CD4-positive, alpha-beta T cell (primary cell): ENCODE results near the gene PYCARD. TPM values are rescaled to one million over a fixed set of nuclear protein-coding genes. Genes with fewer than 3 reads are reported as not detected.

Experiments used
- ATAC-seq: fragments of 200-7000 bp; cut with Tn5 transposase; one replicate; pipeline ENCODE4 v1.10.0; 2022; ENCODE audit warnings: mild to moderate bottlenecking; ENCODE audit not compliant: poor library complexity
- CTCF ChIA-PET: fragments of 350-600 bp; sonication (Branson Sonifier 250); formaldehyde crosslinking; loops from one replicate; lab custom pipeline; 2021; ENCODE audit warnings: antibody characterized with exemption, inconsistent platforms; lab: Charles Lee
- POLR2A ChIA-PET: fragments of 350-600 bp; sonication (Branson Sonifier 250); formaldehyde crosslinking; loops from one replicate; lab custom pipeline; 2021; ENCODE audit warnings: antibody characterized with exemption, inconsistent platforms; lab: Charles Lee
- DNase-seq, 14 experiments: peaks; one replicate each; pipeline ENCODE4 v3.0.0-alpha.2; 2013 to 2020; ENCODE audit warnings: mixed read lengths in 2 of 14
- H3K27ac ChIP-seq, 2 donors: one replicate each; pipeline versions ENCODE4 v1.5.1 to v1.7.0; 2013; ENCODE audit warnings: low read length in 2 of 2, low read depth in 1 of 2, mild to moderate bottlenecking in 1 of 2
- H3K27me3 ChIP-seq, 2 experiments: 1 replicate in 1 of 2; 2 replicates in 1 of 2; pipeline versions ENCODE4 v1.6.1 to v1.7.0; 2013; ENCODE audit warnings: low read length in 2 of 2, control low read depth in 1 of 2, mild to moderate bottlenecking in 1 of 2, moderate library complexity in 1 of 2; ENCODE audit not compliant: insufficient read depth in 2 of 2, control insufficient read depth in 1 of 2
- H3K36me3 ChIP-seq: one replicate; pipeline ENCODE4 v1.6.1; 2013; ENCODE audit warnings: low read length, control low read depth; ENCODE audit not compliant: insufficient read depth
- H3K4me1 ChIP-seq: one replicate; pipeline ENCODE4 v1.6.1; 2013; ENCODE audit warnings: low read length, control low read depth; ENCODE audit not compliant: insufficient read depth
- H3K4me3 ChIP-seq: one replicate; pipeline ENCODE4 v1.5.1; 2013; ENCODE audit warnings: mild to moderate bottlenecking, low read length, moderate library complexity
- H3K9me3 ChIP-seq, 2 experiments: 1 replicate in 1 of 2; 2 replicates in 1 of 2; pipeline versions ENCODE4 v1.6.1 to v1.7.0; 2013; ENCODE audit warnings: low read length in 2 of 2, mild to moderate bottlenecking in 2 of 2, control low read depth in 1 of 2, moderate library complexity in 1 of 2; ENCODE audit not compliant: control insufficient read depth in 1 of 2, insufficient read depth in 1 of 2
- H3K27ac Mint-ChIP-seq: one replicate; pipeline ENCODE4 v1.8.0; 2020; ENCODE audit warnings: mixed read lengths
- H3K27me3 Mint-ChIP-seq: one replicate; pipeline ENCODE4 v1.8.0; 2021; ENCODE audit warnings: mixed read lengths
- H3K36me3 Mint-ChIP-seq: one replicate; pipeline ENCODE4 v1.8.0; 2021; ENCODE audit warnings: low read depth, mixed read lengths
- H3K4me1 Mint-ChIP-seq: one replicate; pipeline ENCODE4 v1.8.0; 2021; ENCODE audit warnings: low read depth, mixed read lengths
- H3K4me3 Mint-ChIP-seq: one replicate; pipeline ENCODE4 v1.8.0; 2020; ENCODE audit warnings: mild to moderate bottlenecking, mixed read lengths
- H3K9me3 Mint-ChIP-seq: one replicate; pipeline ENCODE4 v1.8.0; 2020; ENCODE audit warnings: mixed read lengths
- intact Hi-C, 2 experiments: fragments of 100-400 bp; cut with DNase I in 1 of 2; cut with micrococcal nuclease in 1 of 2; formaldehyde crosslinking; loops; one replicate each; pipeline versions ENCODE4 v1.15.1 to v1.9.0; 2023 to 2025; cut with DNase I, micrococcal nuclease
- total RNA-seq, 174 experiments: library from RNA in 2 of 174; stranded (reverse) in 2 of 174; gene quantifications; one replicate each; pipeline ENCODE4 v1.2.3 and lab custom pipeline; 2021 to 2026
- TF ChIP-seq, protein P1 (sequence below): fragments of 200-600 bp; IDR thresholded peaks from one replicate; pipeline ENCODE4 v1.8.0; 2022; ENCODE audit warnings: antibody characterized with exemption, mild to moderate bottlenecking

The PYCARD gene
- total RNA-seq, 2 experiments from 2014 or later: 8.1 to 8.5 TPM

DNA sequence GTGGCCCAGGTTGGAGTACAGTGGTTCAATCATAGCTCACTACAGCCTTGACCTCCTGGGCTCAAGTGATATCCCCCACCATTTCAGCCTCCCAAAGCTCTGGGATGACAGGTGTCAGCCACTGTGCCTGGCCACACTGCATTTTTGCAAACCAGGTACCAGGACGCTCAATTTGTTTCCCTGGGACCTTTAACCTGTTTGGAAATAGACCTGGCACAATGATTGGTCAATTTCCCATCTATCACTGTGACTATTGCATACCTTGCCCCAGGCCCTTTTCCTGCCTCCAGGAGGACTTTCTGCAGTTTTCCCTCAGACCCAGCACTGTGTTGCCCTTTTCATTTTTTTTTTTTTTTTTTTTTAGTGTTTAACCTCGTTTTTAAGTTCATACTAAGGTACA lies 33.7 kb downstream of the PYCARD start:
- H3K36me3 Mint-ChIP-seq: no peaks in the 10 kb centered on the region
- ATAC-seq (no peak), DNase-seq (no peak)
- no peak overlapping the region for H3K27ac ChIP-seq
- no peaks in the 10 kb centered on the region for H3K4me1 ChIP-seq
- no peaks in the 10 kb centered on the region for H3K36me3 ChIP-seq
- POLR2A ChIA-PET: interaction anchor here (4.2 kb wide), 1 partner anchor 11 kb away, joined by 16 read pairs; the partner anchor contains the start of gene FUS
- TF ChIP-seq, protein P1, sequence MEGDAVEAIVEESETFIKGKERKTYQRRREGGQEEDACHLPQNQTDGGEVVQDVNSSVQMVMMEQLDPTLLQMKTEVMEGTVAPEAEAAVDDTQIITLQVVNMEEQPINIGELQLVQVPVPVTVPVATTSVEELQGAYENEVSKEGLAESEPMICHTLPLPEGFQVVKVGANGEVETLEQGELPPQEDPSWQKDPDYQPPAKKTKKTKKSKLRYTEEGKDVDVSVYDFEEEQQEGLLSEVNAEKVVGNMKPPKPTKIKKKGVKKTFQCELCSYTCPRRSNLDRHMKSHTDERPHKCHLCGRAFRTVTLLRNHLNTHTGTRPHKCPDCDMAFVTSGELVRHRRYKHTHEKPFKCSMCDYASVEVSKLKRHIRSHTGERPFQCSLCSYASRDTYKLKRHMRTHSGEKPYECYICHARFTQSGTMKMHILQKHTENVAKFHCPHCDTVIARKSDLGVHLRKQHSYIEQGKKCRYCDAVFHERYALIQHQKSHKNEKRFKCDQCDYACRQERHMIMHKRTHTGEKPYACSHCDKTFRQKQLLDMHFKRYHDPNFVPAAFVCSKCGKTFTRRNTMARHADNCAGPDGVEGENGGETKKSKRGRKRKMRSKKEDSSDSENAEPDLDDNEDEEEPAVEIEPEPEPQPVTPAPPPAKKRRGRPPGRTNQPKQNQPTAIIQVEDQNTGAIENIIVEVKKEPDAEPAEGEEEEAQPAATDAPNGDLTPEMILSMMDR: no peak
- no peak overlapping the region for H3K4me3 Mint-ChIP-seq
- H3K9me3 Mint-ChIP-seq: no peaks in the 10 kb centered on the region
- CTCF ChIA-PET: no interaction called here
- H3K9me3 ChIP-seq: no peaks in the 10 kb centered on the region
- no peaks in the 10 kb centered on the region for H3K4me1 Mint-ChIP-seq
- no peak overlapping the region for H3K4me3 ChIP-seq
- intact Hi-C loops: no loop called here
- H3K27me3 Mint-ChIP-seq: no peaks in the 10 kb centered on the region
- H3K27me3 ChIP-seq: no peaks in the 10 kb centered on the region
- no peak overlapping the region for H3K27ac Mint-ChIP-seq

DNA sequence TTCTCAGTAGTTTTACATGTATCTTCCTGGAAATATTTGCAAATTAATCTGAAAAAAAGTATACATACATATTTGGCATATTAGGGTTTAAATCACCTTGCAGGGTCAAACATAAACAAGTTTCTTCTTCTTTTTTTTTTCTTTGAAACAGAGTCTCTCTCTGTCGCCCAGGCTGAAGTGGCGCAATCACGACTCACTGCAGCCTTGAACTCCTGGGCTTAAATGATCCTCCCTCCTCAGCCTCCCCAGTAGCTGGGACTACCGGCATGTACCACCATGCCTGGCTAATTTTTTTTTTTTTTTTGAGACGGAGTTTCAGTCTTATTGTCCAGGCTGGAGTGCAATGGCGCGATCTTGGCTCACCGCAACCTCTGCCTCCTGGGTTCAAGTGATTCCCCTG lies 35.2 kb downstream of the PYCARD start:
- no peaks in the 10 kb centered on the region for H3K27me3 Mint-ChIP-seq
- Histone ChIP-seq H3K27me3 (no peaks in the 10 kb centered on the region), H3K4me1 (no peaks in the 10 kb centered on the region), H3K36me3 (no peaks in the 10 kb centered on the region), H3K4me3 (no peak overlapping the region), H3K27ac (no peak overlapping the region), H3K9me3 (no peaks in the 10 kb centered on the region)
- POLR2A ChIA-PET: interaction anchor here (0.7 to 4.2 kb wide), 2 partner anchors 13 to 293 kb away, joined by 5 to 16 read pairs; partner anchors contain the start of gene FUS
- intact Hi-C loops: no loop called here
- no peaks in the 10 kb centered on the region for H3K4me1 Mint-ChIP-seq
- no peak overlapping the region for H3K27ac Mint-ChIP-seq
- H3K4me3 Mint-ChIP-seq: no peak overlapping the region
- DNase-seq (no peak), ATAC-seq (no peak)
- CTCF ChIA-PET: no interaction called here
- no peaks in the 10 kb centered on the region for H3K9me3 Mint-ChIP-seq
- TF ChIP-seq, protein P1: no peak
- H3K36me3 Mint-ChIP-seq: no peaks in the 10 kb centered on the region

DNA sequence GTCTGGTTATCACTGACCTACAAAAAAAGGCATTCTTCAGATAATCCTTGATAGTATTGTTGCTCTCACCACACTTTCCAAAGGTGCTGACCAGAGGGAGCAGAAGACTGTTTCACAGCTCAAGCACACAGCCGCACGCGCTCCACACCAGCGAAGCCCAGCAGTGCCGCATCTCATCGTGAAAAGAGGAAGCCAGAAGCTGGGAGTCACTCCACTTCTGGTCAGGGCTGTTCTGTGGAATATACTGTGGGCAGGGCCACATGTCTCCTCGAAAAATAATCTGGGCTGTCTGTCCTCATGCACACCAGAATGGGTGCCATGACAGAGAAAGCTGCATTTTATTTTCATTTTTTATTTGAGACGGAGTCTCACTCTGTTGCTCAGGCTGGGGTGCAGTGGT lies 45.4 kb downstream of the PYCARD start:
- peak in 1 of 14 experiments; percentile 33 for DNase-seq
- Histone ChIP-seq H3K27me3 (no peaks in the 10 kb centered on the region), H3K4me3 (no peak overlapping the region), H3K36me3 (no peaks in the 10 kb centered on the region), H3K4me1 (peaks cover 9% of the 10 kb centered on the region), H3K27ac (no peak overlapping the region), H3K9me3 (no peaks in the 10 kb centered on the region)
- peaks cover 5% of the 10 kb centered on the region for H3K4me1 Mint-ChIP-seq
- no peaks in the 10 kb centered on the region for H3K36me3 Mint-ChIP-seq
- H3K27ac Mint-ChIP-seq: no peak overlapping the region
- no peaks in the 10 kb centered on the region for H3K9me3 Mint-ChIP-seq
- H3K27me3 Mint-ChIP-seq: no peaks in the 10 kb centered on the region
- intact Hi-C loops: no loop called here
- ChIA-PET CTCF (interaction anchor here (0.7 to 1.6 kb wide), 2 partner anchors 15 to 59 kb away, joined by 3 to 7 read pairs; no protein-coding TSS in a partner anchor), POLR2A (interaction anchor here (0.9 to 3.2 kb wide), 5 partner anchors 15 to 40 kb away, joined by 3 to 23 read pairs (median 6); partner anchors contain the start of genes FUS and KAT8)
- H3K4me3 Mint-ChIP-seq: peak overlapping the region; percentile 7
- no peak for ATAC-seq
- TF ChIP-seq, protein P1: no peak

Other genes starting within 250 kb of the PYCARD start
- 10 to 100 TPM; 40.1 to 41.2 TPM for gene SETD1A, start 245.0 kb downstream of the PYCARD start, total RNA-seq
- gene HSD3B7, start 217.6 kb downstream of the PYCARD start, total RNA-seq: under 1 TPM in 1 of 2 experiments, not detected in 1; 0.11 TPM
- 1 to 10 TPM; 2.9 to 3.1 TPM for gene STX1B, start 192.1 kb downstream of the PYCARD start, total RNA-seq
- 10 to 100 TPM; 54.1 to 55.2 TPM for gene STX4, start 169.2 kb downstream of the PYCARD start, total RNA-seq
- 1 to 10 TPM; 4.5 to 6.0 TPM for gene ZNF668, start 128.5 kb downstream of the PYCARD start, total RNA-seq
- gene ZNF646, start 128.3 kb downstream of the PYCARD start, total RNA-seq: 10 to 100 TPM; 14.3 to 16.6 TPM
- 1 to 10 TPM; 3.5 to 3.9 TPM for gene PRSS53, start 113.8 kb downstream of the PYCARD start, total RNA-seq
- gene VKORC1, start 108.0 kb downstream of the PYCARD start, total RNA-seq: 10 to 100 TPM; 19.0 to 19.2 TPM
- 1 to 10 TPM; 4.3 to 5.8 TPM for gene BCKDK, start 94.4 kb downstream of the PYCARD start, total RNA-seq
- 100 to 1,000 TPM; 114 to 124 TPM for gene KAT8, start 85.1 kb downstream of the PYCARD start, total RNA-seq
- not detected for gene PRSS8, start 67.0 kb downstream of the PYCARD start, total RNA-seq
- gene PRSS36, start 52.7 kb downstream of the PYCARD start, total RNA-seq: under 1 TPM; 0.33 to 0.56 TPM
- 100 to 1,000 TPM; 699 to 733 TPM for gene FUS, start 22.6 kb downstream of the PYCARD start, total RNA-seq
- under 1 TPM in 1 of 2 experiments, not detected in 1; 0.17 TPM for gene TRIM72, start 11.4 kb upstream of the PYCARD start, total RNA-seq
- not detected for gene PYDC1, start 14.4 kb upstream of the PYCARD start, total RNA-seq
- gene ITGAM, start 57.2 kb upstream of the PYCARD start, total RNA-seq: 1 to 10 TPM; 1.8 to 4.3 TPM
- 1 to 10 TPM; 5.5 to 6.0 TPM for gene ITGAX, start 152.4 kb upstream of the PYCARD start, total RNA-seq
- gene ITGAD, start 190.6 kb upstream of the PYCARD start, total RNA-seq: not detected
- not detected for gene COX6A2, start 225.6 kb upstream of the PYCARD start, total RNA-seq
- under 1 TPM in 1 of 2 experiments, not detected in 1; 0.16 TPM for gene ZNF843, start 240.0 kb upstream of the PYCARD start, total RNA-seq